C1 segment of cervical spinal cord (tissue), 14 donors: ENCODE results near the gene XDH.
A peak's percentile ranks its signal among the peaks of the same experiment; 100 is the strongest.

ENCODE experiments used
- DNase-seq, 14 donors: peaks; one replicate each; lab custom pipeline; 2025; lab: John Stamatoyannopoulos, UW

XDH gene

DNA sequence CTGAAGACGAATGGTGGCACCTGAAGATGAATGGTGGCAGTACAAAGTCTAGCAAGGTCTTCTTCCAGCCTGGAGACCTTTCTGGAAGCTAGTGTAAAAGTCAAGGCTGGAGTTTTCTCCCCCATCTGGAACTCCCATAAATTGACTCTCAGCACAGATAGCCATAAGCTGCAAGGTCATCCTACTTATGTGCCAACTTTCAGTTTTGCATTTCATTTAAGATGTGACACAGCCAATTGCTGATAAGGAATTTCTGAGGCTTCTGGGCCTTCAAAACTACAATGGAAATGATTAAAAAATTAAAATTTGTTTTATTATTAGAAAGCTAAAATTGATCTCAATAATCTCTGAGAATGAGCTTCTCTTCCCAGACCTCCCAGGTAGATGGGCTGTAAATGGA lies 10.2 kb downstream of the XDH start:
- DNase-seq, result no peak

- no peak for DNase-seq
Measured at GRCh38 chr2:31402388-31402787, 12.2 kb downstream of the XDH start.

DNA sequence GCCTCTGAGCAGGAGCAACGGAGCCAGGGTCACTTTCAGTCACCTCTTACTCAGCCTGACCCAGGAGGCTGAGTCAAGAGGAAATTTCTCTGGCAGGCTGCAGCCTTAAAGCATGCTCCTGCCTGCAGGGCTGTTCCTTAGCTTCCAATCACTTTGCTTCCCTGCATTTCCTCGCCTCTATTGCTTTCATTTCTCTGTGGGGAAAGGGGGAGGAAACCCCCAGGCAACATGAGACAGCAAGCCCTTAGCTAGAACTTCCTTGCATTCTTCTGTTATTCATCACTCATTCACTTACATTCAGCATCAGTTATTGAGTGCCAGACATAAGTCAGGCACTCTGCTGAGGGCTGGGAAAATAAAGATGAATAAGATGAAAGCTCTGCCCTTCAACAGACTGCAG lies 13.0 kb downstream of the XDH start:
- no peak for DNase-seq

GRCh38 chr2:31398881-31399280 lies 15.7 kb downstream of the XDH start:
- DNase-seq, result no peak

GRCh38 chr2:31397094-31397493 lies 17.4 kb downstream of the XDH start:
- peak in 7 of 14 donors; percentile 2 to 79 (median 12) for DNase-seq

DNA sequence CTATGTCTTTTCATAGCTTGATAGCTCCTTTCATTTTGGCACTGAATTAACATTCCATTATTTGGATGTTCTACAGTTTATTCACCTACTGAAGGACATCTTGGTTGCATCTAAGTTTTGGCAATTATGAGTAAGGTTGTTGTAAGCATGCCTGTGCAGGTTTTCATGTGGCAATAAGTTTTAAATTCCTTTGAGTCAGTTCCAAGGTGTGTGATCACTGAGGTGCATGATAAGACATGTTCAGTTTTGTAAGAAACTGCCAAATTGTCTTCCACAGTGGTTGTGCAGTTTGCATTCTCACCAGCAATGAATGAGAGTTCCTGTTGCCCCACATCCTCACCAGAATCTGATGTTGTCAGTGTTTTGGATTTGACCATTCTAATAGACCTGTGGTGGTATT lies 24.2 kb downstream of the XDH start:
- no peak for DNase-seq

DNA sequence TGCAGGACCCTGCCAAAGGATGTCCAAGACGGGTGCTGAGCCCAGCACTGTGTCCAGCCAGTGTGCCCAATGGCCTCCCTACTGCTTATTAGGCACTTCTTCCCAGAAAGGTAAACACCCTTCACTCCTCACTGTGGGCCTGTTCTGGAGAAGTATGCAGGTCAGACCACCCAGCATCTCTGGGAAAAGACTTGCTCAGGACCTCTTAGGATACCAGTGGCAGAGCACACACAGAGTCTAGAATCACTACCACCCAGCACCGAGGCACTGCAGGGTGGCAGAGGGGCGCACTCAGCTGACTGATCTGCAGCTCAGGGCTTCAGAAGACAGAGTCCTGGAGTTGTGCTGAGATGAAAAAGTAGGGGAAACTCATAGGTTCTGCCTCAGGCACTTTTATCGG lies 25.8 kb downstream of the XDH start:
- DNase-seq, result no peak

DNA sequence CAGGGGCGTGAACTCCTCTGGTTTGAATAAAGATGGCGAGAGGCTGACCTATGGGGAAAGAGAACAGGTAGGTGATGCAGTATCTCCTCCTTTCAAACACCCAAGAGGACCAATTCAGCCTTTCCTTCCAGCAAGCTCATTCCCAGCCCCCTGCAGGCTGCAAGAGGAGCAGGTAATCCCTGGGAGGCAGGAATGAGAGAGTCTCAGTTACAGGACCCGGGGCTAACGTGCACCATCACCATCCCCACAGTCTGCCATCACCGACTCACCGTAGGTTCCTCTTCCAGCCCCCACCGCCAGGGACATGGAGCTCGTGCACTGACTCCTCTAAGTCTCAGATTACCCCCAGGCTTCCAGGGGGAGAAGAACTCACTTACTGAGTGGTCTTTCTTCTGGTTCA lies 26.7 kb downstream of the XDH start:
- DNase-seq, result no peak

DNA sequence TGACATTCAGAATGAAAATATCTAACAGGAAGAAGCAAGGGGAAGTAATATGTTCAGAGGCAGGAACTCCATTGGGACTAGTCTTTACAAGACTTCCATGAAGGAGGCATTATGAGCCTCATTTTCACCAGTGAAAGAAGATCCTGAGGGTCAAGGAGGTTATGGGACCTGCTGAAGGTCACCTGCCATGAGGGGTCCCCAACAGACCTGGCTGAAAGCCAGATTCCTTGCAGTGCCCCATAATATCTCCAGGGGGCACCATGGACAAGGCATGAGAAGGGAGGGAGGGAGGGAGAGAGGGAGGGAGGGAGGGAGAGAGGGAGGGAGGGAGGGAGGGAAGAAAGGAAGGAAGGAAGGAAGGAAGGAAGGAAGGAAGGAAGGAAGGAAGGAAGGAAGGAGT lies 27.9 kb downstream of the XDH start:
- no peak for DNase-seq

DNA sequence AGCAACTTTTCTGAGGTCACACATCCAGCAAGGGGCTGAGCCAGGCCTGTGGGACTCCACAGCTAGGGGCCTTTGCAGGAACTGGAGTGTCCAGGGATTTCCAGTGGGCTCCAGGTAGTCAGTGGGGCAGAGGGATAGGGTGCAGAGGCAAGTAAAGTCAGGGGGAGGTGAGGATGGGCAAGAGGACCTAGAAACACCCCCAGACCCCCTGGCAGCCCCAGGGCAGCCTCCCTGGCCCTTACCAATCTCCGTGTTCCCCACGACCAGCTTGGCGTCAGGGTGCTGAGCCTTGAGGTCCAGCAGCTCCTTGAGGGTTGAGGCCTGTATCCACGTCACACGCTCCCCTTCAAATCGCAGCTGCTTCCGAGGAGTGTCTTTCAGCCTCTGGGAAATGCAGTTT lies 28.4 kb downstream of the XDH start:
- no peak for DNase-seq

DNA sequence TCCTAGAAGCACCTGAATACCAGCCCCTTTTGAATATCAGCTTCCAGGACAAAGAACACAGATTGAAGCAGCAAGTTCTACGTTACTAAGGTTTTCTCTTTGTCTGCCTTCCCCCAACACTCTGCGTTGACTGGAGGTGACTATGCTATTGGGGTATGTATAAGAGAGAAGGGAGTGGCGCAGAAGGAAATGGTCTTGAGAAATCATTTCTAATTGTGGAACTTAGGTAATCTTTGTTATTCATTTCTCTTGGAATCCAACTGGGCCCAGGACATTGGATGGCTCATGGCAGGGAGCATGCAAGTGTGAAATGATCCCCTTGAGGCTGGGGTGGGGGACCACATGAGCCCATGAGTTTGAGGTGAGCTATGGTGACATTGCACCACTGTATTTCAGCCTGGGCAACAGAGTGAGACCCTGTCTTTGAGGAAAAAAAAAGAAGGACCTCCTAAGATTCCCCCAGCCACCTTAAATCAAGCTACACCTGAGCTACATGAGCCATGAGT lies 29.7 kb downstream of the XDH start:
- DNase-seq, result no peak

GRCh38 chr2:31384351-31384750 lies 30.2 kb downstream of the XDH start:
- DNase-seq, result no peak

DNA sequence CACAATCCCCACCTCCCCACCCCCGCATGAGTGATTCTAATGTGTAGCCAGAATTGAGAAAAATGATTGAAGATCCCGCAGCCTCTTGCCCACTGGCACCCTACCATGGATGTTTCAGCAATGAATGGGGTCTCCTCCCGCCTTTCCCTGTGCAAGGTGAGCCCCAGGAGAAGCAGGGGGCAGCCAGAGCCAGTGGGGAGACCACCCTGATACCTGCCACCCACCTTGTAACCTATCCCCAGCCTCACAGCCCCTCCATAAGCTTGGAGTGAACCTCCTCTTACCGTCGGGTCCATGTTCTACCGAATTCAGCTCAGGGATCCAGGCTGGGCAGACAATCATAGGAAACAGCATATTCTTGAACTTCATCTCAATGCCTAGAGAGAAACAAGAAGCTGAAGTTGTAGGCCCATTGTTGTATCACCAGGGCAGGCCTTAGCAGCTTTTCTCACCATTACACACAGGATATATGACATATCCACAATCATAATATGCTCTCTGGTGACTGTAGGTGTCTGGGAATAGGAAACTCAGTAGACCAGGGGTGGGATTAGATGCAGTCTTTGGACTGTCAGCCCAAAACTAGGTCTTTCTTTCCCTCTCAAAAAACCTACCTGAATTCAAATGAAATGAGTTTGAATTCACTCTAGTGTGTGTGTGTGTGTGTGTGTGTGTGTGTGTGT lies 30.9 kb downstream of the XDH start:
- no peak for DNase-seq

DNA sequence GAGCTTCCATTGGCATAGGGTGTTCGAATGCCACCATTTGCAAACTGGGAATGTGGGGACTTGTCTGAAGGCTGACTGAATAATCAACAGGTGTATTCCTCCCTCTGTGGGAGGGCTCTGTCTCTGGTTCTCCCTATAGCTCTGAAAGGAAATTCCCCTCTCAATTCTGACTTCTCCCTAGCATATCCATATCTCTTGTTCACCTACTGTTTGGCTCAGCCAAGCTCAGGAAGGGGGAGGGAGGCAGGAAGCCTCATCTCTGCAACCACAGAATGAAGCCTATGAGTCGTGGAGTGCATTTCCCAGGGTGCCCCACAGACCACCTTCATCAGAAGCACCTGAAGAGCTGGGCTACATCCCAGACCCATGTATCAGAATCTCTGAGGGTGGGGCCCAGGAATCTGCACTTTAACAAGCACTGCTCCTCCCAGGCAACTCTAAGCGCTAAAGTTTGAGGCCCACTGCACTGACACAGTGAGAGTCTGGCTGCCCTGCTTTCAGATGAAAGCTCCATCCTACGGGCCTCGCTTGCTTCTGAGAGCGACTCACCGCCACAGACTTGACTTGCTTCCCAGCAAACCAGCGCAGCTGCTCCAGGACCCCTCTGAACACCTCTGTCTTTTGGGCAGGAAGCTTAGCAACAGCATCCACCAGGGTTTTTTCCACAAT lies 32.0 kb downstream of the XDH start:
- no peak for DNase-seq

DNA sequence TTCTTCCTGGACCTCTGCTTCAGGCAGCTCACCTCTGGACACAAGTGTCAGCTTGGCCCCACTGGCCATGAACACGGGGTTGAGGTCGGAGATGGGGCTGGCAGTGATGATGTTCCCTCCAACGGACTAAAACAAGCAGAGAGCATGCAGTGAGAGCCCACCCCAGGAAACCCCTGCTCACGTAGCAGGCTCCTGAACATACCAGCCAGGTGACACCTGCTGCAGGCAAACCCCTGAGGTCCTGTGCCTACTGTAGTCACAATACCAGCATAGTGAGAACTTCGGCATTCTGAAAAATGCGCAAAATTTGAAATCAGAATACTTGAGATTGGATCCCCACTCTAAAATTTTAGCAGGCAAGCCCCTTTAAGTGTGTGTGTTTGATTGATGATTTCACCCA lies 32.9 kb downstream of the XDH start:
- no peak for DNase-seq

- no peak for DNase-seq
Measured at GRCh38 chr2:31380243-31380642, 34.3 kb downstream of the XDH start.

DNA sequence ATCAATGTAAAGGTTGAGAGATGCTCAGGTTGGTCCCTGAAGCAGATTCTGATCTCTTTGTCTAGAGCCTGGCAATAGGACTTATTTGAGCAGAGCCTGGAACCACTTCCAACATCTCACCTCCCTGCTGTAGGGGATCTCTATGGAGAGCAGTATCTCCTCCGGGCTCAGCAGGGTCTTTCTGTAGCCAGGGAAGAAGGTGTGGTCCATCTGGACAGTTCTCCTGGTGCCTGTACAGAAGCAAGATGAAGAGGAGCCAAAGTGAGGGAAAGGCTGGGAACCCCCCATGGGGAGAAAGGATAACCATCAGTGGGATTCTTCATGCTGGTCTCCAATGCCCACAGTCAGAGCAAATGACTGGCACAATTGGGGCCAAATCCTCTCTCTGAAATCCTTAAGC lies 34.8 kb downstream of the XDH start:
- no peak for DNase-seq

GRCh38 chr2:31378791-31379501 lies 35.6 kb downstream of the XDH start:
- no peak for DNase-seq

- no peak for DNase-seq
Measured at GRCh38 chr2:31378389-31378788, 36.2 kb downstream of the XDH start.

DNA sequence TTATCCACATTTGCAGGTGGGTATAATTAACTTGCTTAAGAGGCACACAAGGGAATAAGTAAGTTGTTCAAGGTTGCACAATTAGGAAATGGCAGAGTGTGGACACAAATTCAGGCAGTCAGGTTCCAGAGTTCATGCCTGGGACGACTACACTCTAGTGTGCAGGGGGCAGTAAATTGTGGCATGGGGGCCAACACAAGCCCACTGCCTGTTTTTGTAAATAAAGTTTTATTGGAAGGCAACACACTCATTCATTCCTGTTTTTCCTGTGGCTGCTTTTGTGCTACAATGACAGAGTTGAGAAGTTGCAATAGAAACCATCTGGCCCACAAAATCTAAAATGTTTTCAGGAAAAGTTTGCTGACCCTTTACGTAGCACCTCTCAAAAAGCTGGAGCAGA lies 41.4 kb downstream of the XDH start:
- DNase-seq, result no peak

- no peak for DNase-seq
Measured at GRCh38 chr2:31372097-31372496, 42.4 kb downstream of the XDH start.

DNA sequence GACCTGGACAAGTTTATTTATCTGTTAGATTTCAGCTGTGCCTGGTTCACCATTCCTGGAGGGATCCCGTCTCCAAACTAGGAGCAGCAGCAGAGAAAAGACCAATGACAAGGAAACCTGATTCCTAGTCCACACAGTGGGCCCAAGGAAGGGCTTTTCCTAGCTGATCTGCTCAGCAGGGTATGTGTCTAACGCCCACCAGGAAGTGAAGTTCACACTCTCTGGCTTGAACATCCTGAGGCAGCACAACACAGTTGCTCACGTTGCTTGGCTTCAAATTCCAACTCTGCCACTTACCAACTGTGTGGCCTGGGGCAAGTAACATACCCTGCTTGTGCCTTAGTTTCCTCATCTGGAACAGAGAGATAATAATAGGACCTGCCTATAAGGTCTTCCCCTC lies 42.9 kb downstream of the XDH start:
- DNase-seq, result no peak

- DNase-seq, result no peak
Measured at GRCh38 chr2:31366733-31367132, 47.8 kb downstream of the XDH start.
